OCI-LY1 (cell line): ENCODE measurements around the gene CACNA1B.

ENCODE experiments used
- H2AFZ ChIP-seq: fragments of 200-600 bp; sonication (generic), shearing (Covaris generic); 2 replicates; pipeline ENCODE4 v1.6.0; 2014; ENCODE audit warnings: antibody characterized with exemption, mild to moderate bottlenecking, low read length
- H3F3A ChIP-seq: fragments of 200-600 bp; sonication (generic), shearing (Covaris generic); 2 replicates; pipeline ENCODE4 v1.6.0; 2014; ENCODE audit warnings: mild to moderate bottlenecking, antibody characterized with exemption, low read length, moderate library complexity; ENCODE audit not compliant: insufficient read depth
- H3K27ac ChIP-seq: fragments of 200-600 bp; sonication (generic); 2 replicates; pipeline ENCODE4 v1.5.1; 2014; ENCODE audit warnings: low read length, mixed run types, mild to moderate bottlenecking, low read depth; ENCODE audit not compliant: poor library complexity, severe bottlenecking
- H3K27me3 ChIP-seq: fragments of 200-600 bp; sonication (generic); 2 replicates; pipeline ENCODE4 v1.6.0; 2014; ENCODE audit warnings: antibody characterized with exemption, mild to moderate bottlenecking, low read length, moderate library complexity; ENCODE audit not compliant: insufficient read depth
- H3K36me3 ChIP-seq: fragments of 200-600 bp; sonication (generic); 2 replicates; pipeline ENCODE4 v1.6.1; 2014; ENCODE audit warnings: mild to moderate bottlenecking, antibody characterized with exemption, low read length, moderate library complexity, mixed read lengths; ENCODE audit not compliant: insufficient read depth
- H3K4me1 ChIP-seq: fragments of 200-600 bp; sonication (generic); 2 replicates; pipeline ENCODE4 v1.5.1; 2014; ENCODE audit warnings: mild to moderate bottlenecking, low read length, moderate library complexity; ENCODE audit not compliant: insufficient read depth, severe bottlenecking
- H3K4me2 ChIP-seq: fragments of 200-600 bp; sonication (generic), shearing (Covaris generic); 2 replicates; pipeline ENCODE4 v1.6.1; 2014; ENCODE audit warnings: low read length
- H3K4me3 ChIP-seq: fragments of 200-600 bp; sonication (generic); 2 replicates; pipeline ENCODE4 v1.5.1; 2014; ENCODE audit warnings: low read length, low read depth, mild to moderate bottlenecking, mixed read lengths; ENCODE audit not compliant: poor library complexity, severe bottlenecking
- H3K79me2 ChIP-seq: fragments of 200-600 bp; shearing (Covaris generic); 2 replicates; pipeline ENCODE4 v1.6.1; 2016; ENCODE audit warnings: mixed run types, low read length, mixed read lengths; ENCODE audit not compliant: insufficient read depth
- H3K9ac ChIP-seq: fragments of 200-600 bp; sonication (generic), shearing (Covaris generic); 2 replicates; pipeline ENCODE4 v1.6.1; 2014; ENCODE audit warnings: mild to moderate bottlenecking, low read length, mixed read lengths
- H3K9me2 ChIP-seq: fragments of 200-600 bp; sonication (generic), shearing (Covaris generic); 2 replicates; pipeline ENCODE4 v1.6.1; 2014; ENCODE audit warnings: low read depth, mild to moderate bottlenecking, low read length, mixed read lengths
- H3K9me3 ChIP-seq: fragments of 200-600 bp; shearing (Covaris generic); 2 replicates; pipeline ENCODE4 v1.6.1; 2014; ENCODE audit warnings: low read length, mixed read lengths
- H4K20me1 ChIP-seq: fragments of 200-600 bp; sonication (generic), shearing (Covaris generic); 2 replicates; pipeline ENCODE4 v1.6.0; 2016; ENCODE audit warnings: mild to moderate bottlenecking, low read length; ENCODE audit not compliant: insufficient read depth
- EZH2 ChIP-seq: fragments of 200-600 bp; sonication (generic), shearing (Covaris generic); IDR thresholded peaks from 2 replicates; pipeline ENCODE4 v1.8.0; 2017; ENCODE audit warnings: borderline replicate concordance, mixed run types, mild to moderate bottlenecking, antibody characterized with exemption, low read length, moderate library complexity, mixed read lengths
- TF ChIP-seq, protein P1 (sequence below): fragments of 200-600 bp; sonication (generic), shearing (Covaris generic); IDR thresholded peaks from 2 replicates; pipeline ENCODE4 v1.5.1; 2017; ENCODE audit warnings: mild to moderate bottlenecking, antibody characterized with exemption, low read length, moderate library complexity, mixed read lengths

Gene CACNA1B

DNA sequence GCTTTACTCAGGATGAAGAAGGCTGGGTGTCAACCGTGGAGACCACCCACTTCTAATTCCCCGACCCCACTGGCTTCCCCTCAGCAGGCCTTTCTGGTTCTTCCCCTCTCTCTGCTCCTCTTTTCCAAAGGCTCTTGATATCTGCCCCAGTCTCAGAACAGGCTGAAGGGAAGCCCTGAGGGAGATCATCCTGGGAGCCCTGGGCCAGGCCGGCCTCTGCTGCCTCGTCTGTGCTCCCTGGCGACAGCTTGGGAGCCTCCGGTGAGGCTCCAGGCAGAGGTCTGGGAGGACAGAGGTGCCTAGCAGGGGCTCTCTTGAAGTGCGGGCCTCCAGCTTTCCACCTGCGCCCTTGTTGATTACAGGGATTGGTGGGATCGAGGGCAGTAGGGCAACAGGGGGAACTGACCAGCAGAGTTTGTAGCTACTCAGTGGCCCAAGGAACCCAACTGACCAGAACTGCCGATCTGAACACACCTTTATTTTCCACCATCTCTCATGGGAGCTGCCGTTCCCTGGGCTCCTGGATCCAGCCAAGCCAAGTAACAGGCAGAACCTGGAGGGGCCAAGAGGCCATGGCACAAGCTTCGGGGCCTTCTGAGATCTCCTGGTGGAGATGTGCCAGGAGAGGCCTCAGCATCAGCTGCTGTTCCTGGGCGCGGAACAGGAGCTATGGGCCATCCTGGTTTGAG, 198.5 kb downstream of the CACNA1B start:
- H3F3A ChIP-seq, result no peaks in the 10 kb centered on the region
- H3K4me3 ChIP-seq, result no peak overlapping the region
- no peak overlapping the region for H3K4me2 ChIP-seq
- H3K79me2 ChIP-seq, result no peaks in the 10 kb centered on the region
- H3K9ac ChIP-seq, result no peak overlapping the region
- no peaks in the 10 kb centered on the region for H3K4me1 ChIP-seq
- no peaks in the 10 kb centered on the region for H3K9me2 ChIP-seq
- TF ChIP-seq, protein P1, sequence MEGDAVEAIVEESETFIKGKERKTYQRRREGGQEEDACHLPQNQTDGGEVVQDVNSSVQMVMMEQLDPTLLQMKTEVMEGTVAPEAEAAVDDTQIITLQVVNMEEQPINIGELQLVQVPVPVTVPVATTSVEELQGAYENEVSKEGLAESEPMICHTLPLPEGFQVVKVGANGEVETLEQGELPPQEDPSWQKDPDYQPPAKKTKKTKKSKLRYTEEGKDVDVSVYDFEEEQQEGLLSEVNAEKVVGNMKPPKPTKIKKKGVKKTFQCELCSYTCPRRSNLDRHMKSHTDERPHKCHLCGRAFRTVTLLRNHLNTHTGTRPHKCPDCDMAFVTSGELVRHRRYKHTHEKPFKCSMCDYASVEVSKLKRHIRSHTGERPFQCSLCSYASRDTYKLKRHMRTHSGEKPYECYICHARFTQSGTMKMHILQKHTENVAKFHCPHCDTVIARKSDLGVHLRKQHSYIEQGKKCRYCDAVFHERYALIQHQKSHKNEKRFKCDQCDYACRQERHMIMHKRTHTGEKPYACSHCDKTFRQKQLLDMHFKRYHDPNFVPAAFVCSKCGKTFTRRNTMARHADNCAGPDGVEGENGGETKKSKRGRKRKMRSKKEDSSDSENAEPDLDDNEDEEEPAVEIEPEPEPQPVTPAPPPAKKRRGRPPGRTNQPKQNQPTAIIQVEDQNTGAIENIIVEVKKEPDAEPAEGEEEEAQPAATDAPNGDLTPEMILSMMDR, result no peak
- TF ChIP-seq EZH2, result no peak
- H4K20me1 ChIP-seq, result no peaks in the 10 kb centered on the region
- no peak overlapping the region for H3K27ac ChIP-seq
- H2AFZ ChIP-seq, result no peak overlapping the region
- no peaks in the 10 kb centered on the region for H3K27me3 ChIP-seq
- H3K9me3 ChIP-seq, result no peaks in the 10 kb centered on the region
- H3K36me3 ChIP-seq, result no peaks in the 10 kb centered on the region

DNA sequence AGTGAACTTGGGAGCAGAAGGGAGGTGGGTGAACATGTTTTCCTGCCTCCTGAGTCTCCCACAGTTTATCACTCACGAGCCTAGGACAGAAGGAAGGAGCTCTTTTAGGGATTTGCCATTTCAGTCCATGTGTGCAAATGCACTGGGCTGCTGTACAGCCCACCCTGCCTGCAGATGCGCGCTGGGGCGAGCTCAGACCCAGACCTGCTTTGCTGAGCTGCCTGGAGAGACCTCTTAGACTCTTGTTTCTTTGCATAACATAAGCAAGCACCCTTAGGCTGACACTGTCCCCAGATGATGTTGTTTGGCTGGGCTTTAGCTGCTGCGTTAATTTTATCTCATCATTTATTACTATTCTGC, 199.0 kb downstream of the CACNA1B start:
- Histone ChIP-seq H3K36me3 (no peaks in the 10 kb centered on the region), H3K9me2 (no peaks in the 10 kb centered on the region), H3K9me3 (no peaks in the 10 kb centered on the region), H4K20me1 (no peaks in the 10 kb centered on the region), H3K79me2 (no peaks in the 10 kb centered on the region), H2AFZ (no peak overlapping the region), H3K4me3 (no peak overlapping the region), H3K4me2 (no peak overlapping the region), H3K9ac (no peak overlapping the region), H3F3A (no peaks in the 10 kb centered on the region), H3K4me1 (no peaks in the 10 kb centered on the region), H3K27me3 (no peaks in the 10 kb centered on the region), H3K27ac (no peak overlapping the region)
- TF ChIP-seq EZH2, result no peak
- TF ChIP-seq, protein P1, result no peak

DNA sequence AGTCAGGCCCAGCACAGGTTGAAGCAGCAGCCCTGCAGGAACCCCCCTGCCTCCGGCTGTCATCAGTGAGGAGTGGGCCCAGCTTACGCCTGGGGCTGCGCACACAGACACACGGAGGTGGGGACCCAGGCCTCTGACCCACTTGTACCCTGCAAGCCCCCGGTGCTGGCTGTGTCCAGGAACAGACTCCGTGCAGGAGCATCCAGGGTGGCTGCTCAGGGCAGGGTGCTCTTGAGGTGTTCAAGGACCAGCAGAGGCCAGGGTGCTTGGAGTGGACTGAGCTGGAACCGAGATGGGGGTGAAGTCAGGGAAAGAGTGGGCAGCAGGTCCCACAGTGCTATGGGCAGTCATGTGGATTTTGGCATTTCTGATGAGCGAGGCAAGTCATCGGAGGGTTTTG, 199.5 kb downstream of the CACNA1B start:
- no peaks in the 10 kb centered on the region for H3F3A ChIP-seq
- H3K9me2 ChIP-seq, result no peaks in the 10 kb centered on the region
- no peaks in the 10 kb centered on the region for H3K4me1 ChIP-seq
- no peak overlapping the region for H3K4me3 ChIP-seq
- no peak overlapping the region for H3K9ac ChIP-seq
- no peaks in the 10 kb centered on the region for H3K27me3 ChIP-seq
- no peaks in the 10 kb centered on the region for H3K9me3 ChIP-seq
- no peaks in the 10 kb centered on the region for H3K79me2 ChIP-seq
- TF ChIP-seq EZH2, result no peak
- TF ChIP-seq, protein P1, result no peak
- no peak overlapping the region for H2AFZ ChIP-seq
- H3K27ac ChIP-seq, result no peak overlapping the region
- no peak overlapping the region for H3K4me2 ChIP-seq
- H4K20me1 ChIP-seq, result no peaks in the 10 kb centered on the region
- no peaks in the 10 kb centered on the region for H3K36me3 ChIP-seq
